Measurements from ENCODE around the gene OR5B2.
A peak's percentile ranks its signal among the peaks of the same experiment; 100 is the strongest.

The OR5B2 gene

GRCh38 chr11:58428021-58428420 lies at the start of gene OR5B2:
Gene OR5B2, minus strand, starts transcription at chr11:58428121. Its CDS starts 4,860 bp downstream, at chr11:58423261.
- H3K9me3 ChIP-seq (ENCODE audit: severe bottlenecking) = no peaks in the 10 kb centered on the region
- no peaks in the 10 kb centered on the region for H3K4me1 ChIP-seq (ENCODE audit: insufficient read depth, poor library complexity, severe bottlenecking)
- ATAC-seq (ENCODE audit: low read depth) = no peak
- no peak within 1 kb of the TSS for H3K4me3 ChIP-seq (ENCODE audit: severe bottlenecking)
- H3K27ac ChIP-seq (ENCODE audit: poor library complexity, severe bottlenecking) = no peak within 1 kb of the TSS
- DNase-seq (ENCODE audit: low spot score) = no peak
- no peak for TF ChIP-seq CTCF (IDR thresholded peaks at IDR 0.05; ENCODE audit: poor library complexity, severe bottlenecking)
- H3K27me3 ChIP-seq (ENCODE audit: insufficient read depth, poor library complexity, severe bottlenecking) = no peaks in the 10 kb centered on the region
- H3K36me3 ChIP-seq (ENCODE audit: low read depth) = no peaks in the 10 kb centered on the region

GRCh38 chr11:58471892-58472291 lies 44.0 kb upstream of the OR5B2 start:
- no peak overlapping the region for H3K4me3 ChIP-seq (ENCODE audit: severe bottlenecking)
- ATAC-seq (ENCODE audit: low read depth) = no peak
- H3K27ac ChIP-seq (ENCODE audit: poor library complexity, severe bottlenecking) = no peak overlapping the region
- no peaks in the 10 kb centered on the region for H3K4me1 ChIP-seq (ENCODE audit: insufficient read depth, poor library complexity, severe bottlenecking)
- no peak for TF ChIP-seq CTCF (IDR thresholded peaks at IDR 0.05; ENCODE audit: poor library complexity, severe bottlenecking)
- no peaks in the 10 kb centered on the region for H3K27me3 ChIP-seq (ENCODE audit: insufficient read depth, poor library complexity, severe bottlenecking)
- H3K9me3 ChIP-seq (ENCODE audit: severe bottlenecking) = no peaks in the 10 kb centered on the region
- no peaks in the 10 kb centered on the region for H3K36me3 ChIP-seq (ENCODE audit: low read depth)
- DNase-seq (ENCODE audit: low spot score) = no peak

GRCh38 chr11:58466293-58466692 lies 38.4 kb upstream of the OR5B2 start:
- H3K36me3 ChIP-seq (ENCODE audit: low read depth) = no peaks in the 10 kb centered on the region
- H3K9me3 ChIP-seq (ENCODE audit: severe bottlenecking) = no peaks in the 10 kb centered on the region
- TF ChIP-seq CTCF (IDR thresholded peaks at IDR 0.05; ENCODE audit: poor library complexity, severe bottlenecking) = no peak
- H3K4me3 ChIP-seq (ENCODE audit: severe bottlenecking) = no peak overlapping the region
- H3K27me3 ChIP-seq (ENCODE audit: insufficient read depth, poor library complexity, severe bottlenecking) = no peaks in the 10 kb centered on the region
- ATAC-seq (ENCODE audit: low read depth) (no peak), DNase-seq (ENCODE audit: low spot score) (no peak)
- no peak overlapping the region for H3K27ac ChIP-seq (ENCODE audit: poor library complexity, severe bottlenecking)
- H3K4me1 ChIP-seq (ENCODE audit: insufficient read depth, poor library complexity, severe bottlenecking) = no peaks in the 10 kb centered on the region

- no peak for DNase-seq (ENCODE audit: low spot score)
- no peaks in the 10 kb centered on the region for H3K36me3 ChIP-seq (ENCODE audit: low read depth)
- TF ChIP-seq CTCF (IDR thresholded peaks at IDR 0.05; ENCODE audit: poor library complexity, severe bottlenecking) = no peak
- no peak overlapping the region for H3K4me3 ChIP-seq (ENCODE audit: severe bottlenecking)
- no peaks in the 10 kb centered on the region for H3K27me3 ChIP-seq (ENCODE audit: insufficient read depth, poor library complexity, severe bottlenecking)
- peak; percentile 38 for ATAC-seq (ENCODE audit: low read depth)
- no peak overlapping the region for H3K27ac ChIP-seq (ENCODE audit: poor library complexity, severe bottlenecking)
- no peaks in the 10 kb centered on the region for H3K9me3 ChIP-seq (ENCODE audit: severe bottlenecking)
- H3K4me1 ChIP-seq (ENCODE audit: insufficient read depth, poor library complexity, severe bottlenecking) = no peaks in the 10 kb centered on the region
These were observed 37.8 kb upstream of the OR5B2 start for GRCh38 chr11:58465690-58466089.

- Histone ChIP-seq H3K36me3 (ENCODE audit: low read depth) (no peaks in the 10 kb centered on the region), H3K4me1 (ENCODE audit: insufficient read depth, poor library complexity, severe bottlenecking) (no peaks in the 10 kb centered on the region), H3K4me3 (ENCODE audit: severe bottlenecking) (no peak overlapping the region), H3K27ac (ENCODE audit: poor library complexity, severe bottlenecking) (no peak overlapping the region), H3K9me3 (ENCODE audit: severe bottlenecking) (no peaks in the 10 kb centered on the region), H3K27me3 (ENCODE audit: insufficient read depth, poor library complexity, severe bottlenecking) (no peaks in the 10 kb centered on the region)
- DNase-seq (ENCODE audit: low spot score) (no peak), ATAC-seq (ENCODE audit: low read depth) (no peak)
- no peak for TF ChIP-seq CTCF (IDR thresholded peaks at IDR 0.05; ENCODE audit: poor library complexity, severe bottlenecking)
These were observed 23.7 kb upstream of the OR5B2 start for GRCh38 chr11:58451585-58451984.

Measured in RWPE2 (cell line).